HG03571 (cell line): ENCODE results near the gene NMRK1.

Experiments
- ATAC-seq: cut with Tn5 transposase; IDR thresholded peaks from one replicate; pipeline ENCODE4 v1.9.1; 2021; ENCODE audit not compliant: unreplicated experiment

NMRK1 gene

DNA sequence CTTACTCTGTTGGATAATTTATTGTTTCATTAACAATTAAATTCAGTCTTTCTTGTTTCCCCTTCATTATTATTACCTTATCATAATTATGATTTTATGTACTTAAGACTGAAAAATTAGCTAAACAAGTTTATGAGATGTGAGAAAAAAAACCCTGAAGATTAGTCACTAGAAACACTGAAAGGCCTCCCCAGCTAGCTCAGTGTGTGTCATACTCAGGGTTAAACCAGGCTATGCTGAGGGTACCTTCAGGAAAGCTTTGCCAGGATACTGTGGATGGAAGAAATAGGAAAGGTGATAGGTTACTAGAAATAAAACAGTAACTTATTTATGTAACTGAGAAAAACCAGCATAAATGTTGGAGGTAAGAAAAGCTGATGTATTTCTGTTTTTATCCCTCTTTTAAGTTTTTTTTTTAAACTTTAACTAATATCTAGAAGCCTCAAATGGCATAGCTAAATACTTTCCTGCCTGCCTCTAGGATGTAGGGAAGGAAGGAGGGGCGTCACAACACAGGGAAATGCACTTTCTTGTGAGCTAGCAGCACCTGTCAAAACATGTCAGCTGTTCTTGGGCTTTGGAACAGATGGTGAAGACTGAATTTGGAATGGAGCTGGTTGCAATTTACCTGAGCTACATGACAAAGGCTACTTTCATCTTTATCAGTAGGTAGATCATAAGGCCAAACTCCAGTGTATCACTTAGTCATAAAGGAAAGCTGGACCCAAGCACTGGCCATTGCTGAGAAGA lies 24.2 kb downstream of the NMRK1 start:
- ATAC-seq, result no peak

DNA sequence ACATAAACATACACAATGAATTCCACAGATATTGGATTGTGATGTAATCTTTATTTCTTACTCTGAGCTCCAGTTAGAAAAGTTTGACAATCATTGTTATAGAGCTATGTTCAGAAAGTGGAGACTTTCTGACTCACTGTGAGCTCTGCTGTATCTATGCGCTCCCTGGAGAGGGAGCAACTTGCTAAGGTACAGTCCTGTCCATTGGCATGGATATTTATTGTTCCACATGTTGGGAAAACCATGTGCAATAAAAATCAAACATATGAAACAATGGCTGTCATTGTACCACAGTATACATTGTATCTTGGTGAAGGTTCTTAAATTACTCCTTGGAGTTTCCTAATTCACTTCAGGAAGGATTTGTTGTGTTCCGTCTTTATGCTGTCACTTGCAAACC lies 26.8 kb downstream of the NMRK1 start:
- no peak for ATAC-seq

DNA sequence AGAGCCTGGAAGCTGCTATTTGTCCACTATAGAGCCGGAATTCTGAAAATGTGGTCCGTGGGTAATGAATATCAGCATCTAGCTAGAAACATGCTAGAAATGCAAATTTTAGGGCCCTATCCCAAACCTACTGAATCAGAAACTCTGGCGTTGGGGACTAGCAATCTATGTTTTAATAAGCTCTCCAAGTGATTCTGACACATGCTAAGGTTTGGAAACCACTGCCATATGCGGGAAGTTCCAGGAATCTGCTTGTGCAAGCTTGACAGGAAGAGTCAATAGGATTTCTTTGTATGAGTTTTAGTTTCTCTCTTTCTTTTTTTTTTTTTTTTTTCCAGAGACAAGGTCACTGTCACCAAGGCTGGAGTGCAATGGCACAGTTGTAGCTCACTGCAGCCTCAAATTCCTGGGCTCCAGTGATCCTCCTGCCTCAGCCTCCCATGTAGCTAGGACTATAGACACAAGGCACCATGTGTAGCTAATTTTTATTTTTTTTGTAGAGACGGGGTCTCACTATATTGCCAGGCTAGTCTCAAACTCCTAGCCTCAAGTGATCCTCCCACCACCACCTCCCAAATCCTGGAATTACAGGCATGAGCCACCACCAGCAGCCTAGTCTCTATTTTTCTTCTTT lies 33.5 kb downstream of the NMRK1 start:
- ATAC-seq, result no peak

DNA sequence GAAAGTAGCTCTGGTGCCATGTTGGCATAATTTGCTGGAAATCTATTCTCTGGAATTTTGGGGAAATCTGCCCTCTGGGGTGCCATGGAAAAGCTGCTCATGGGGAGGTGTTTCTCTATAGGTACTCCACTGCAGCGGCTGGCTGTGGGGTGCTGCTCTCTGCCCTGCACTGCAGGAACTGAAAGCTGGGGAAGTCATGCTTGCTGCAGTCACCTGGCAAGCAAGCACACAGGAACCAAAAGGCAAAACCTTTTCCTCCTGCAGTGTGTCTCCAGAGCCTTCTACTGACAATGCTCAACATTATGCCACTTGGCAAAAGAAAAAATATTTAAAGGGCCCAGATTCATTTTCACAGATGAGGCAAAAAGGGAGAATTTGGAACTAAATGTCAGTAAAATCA lies 34.1 kb downstream of the NMRK1 start:
- peak; percentile 81 for ATAC-seq

DNA sequence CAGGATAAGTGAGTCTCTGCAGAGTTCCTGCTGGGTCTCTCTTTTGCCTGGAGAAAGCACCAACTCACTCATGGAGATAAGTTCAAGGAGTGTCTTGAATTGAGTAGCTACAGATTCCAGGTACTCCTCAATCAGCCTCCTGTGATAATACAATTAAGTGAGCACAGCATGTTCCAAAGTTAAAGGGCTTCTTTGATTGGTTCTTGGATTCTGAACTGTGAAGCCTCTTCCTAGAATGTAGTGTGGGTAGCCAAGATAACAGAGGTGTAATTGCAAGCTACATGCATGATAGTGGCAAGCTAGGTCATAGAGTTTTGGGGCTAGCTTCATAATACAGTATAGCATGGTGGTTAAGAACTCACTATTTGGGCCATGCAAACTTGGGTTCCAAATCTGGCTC lies 36.7 kb downstream of the NMRK1 start:
- no peak for ATAC-seq

DNA sequence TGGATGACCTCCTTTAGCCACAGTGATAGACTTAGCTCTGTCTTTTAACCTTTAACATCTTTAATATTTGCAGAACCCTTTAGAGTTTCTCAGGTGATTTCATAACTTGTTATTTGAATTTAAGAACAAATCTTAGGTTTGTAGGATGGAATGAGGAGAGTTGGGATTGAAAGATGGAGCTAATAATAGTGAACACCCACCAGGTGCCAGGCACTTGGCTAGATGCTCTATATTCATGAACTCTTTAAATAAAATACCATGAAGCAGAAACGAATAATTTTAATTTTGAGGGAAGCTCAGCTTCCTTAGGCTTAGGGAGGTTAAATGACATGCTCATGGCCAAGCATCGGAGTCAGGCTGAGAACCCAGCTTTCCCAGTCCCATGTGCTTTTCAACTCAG lies 40.4 kb downstream of the NMRK1 start:
- ATAC-seq, result no peak

DNA sequence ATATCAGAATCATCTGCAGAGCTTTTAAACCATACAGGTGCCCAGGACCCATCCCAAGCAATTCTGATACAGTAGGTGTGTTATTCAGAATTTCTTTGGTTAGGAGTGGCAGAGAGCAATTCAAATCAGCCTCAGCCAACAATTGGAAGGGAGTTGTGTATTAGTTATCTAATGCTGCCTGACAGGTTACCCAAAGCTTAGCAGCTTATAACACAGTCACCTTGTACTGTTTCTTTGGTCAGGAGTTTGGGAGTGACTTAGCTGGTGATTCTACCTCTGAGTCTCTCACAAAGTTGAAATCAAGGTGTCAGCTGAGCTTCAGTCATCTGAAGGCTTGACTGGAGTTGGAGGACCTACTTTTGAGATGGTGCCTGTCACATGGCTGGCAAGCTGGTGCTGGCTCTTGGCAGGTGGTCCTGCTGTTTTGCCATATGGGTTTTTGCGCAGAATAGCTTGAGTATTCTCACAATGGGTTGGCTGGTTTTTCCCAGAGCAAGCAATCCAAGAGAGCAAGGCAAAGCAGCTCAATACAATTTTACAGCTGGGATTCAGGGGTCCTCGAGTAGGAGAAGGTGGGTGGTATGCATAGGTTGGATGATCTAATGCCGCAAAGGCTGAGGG lies 41.1 kb downstream of the NMRK1 start:
- ATAC-seq, result no peak

DNA sequence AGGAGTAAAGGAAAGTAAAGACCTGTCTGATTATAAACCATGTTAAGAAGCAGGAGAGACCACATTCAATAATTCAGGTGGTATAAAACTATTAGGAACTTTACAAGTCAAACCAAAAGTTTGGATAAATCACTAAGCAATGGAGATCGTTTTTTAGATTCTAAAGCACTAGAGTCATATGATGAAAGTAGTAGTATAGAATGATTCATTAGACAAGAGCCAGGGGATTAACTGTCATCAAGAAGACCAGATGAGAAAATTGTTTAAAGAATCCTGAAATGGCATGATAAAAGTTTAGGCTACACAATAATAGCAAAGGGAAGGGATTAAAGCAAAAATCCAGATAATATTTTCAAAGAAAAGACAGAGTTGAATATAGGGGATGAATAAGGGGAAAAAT lies 46.9 kb downstream of the NMRK1 start:
- ATAC-seq, result no peak

DNA sequence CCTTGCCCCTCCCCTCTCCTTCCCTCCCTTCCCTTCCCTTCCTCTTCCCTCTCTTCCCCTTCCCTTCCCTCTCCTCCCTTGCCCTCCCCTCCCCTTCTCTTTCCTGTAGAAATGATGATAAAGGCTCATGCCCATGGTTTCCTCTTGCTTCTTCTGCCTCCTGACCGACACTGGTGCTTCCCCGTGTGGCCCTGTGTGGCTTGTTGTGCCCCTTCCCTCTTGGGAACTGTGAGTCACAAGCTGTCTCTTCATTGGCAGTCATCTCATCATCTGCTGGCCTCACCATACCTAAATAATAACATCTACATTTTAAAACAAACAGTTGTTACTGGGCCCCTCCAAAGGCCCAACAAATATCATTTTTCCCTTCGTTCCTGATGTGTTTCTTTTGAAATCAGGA lies 48.2 kb downstream of the NMRK1 start:
- no peak for ATAC-seq

DNA sequence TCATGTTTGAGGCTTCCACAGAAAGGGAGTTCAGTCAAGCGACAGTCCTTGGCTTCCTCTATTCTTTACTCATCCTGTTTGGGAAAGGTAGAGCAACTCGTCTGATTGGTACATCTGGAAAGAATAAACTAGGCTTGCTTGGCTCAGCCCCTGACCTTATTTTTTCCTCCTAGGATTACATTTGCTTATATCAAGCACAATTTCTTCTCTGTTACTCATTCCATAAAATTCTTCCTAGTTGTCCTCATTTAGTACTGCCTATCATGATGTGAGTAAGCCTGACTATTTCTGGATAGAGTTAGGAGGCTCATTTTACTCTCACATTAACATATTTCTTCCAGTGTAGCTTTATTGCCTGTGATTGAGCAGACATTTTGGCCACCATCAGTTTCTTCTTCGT lies 48.9 kb downstream of the NMRK1 start:
- ATAC-seq, result no peak

DNA sequence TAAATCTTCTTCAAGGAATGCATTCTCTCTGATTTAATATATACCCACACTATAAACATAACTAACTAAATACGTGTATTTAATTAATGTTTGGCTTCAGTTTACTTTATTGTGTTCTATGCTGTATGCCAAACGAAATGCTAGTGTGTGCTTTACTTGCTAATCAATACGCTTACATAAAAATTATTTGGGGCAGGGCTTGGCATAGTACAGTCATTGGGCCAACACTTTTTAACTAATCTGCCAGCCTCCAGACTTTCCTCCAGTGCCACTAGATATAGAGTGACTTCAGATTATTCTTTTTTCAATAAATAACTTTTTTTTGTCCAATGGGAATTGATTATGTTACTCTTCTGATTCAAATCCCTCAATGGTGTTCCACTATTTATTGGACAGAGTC lies 51.2 kb downstream of the NMRK1 start:
- no peak for ATAC-seq

DNA sequence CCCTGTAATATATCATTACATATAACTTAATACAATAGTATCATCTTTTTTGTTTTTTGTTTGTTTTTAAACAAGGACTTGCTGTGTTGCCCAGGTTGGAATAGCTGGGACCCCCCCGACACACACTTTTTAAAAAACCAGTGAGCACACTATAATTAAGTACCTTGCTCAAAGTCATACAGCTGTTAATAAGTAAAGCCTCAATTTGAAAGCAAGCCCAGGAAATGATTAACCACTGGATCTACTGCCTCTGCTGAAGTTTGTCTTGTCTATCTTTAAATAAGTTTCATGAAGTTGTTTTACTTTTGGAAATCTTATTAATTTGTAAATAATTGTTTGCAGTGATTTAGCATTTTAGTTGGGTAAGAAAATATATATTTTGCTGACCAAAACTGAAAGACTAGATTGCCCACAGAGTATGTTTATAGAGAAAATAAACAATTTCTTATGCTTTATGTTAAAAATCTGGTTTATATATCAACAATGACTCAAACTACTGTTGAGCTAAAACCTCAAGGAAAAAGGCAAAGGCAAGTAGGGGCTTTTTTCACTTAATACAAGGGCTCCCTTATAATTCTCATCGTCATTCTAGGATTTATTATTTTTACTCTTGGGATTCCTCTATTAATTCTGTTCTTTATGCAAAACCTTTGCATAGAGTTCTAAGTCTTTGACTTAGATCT lies 54.0 kb downstream of the NMRK1 start:
- ATAC-seq, result peak; percentile 92

DNA sequence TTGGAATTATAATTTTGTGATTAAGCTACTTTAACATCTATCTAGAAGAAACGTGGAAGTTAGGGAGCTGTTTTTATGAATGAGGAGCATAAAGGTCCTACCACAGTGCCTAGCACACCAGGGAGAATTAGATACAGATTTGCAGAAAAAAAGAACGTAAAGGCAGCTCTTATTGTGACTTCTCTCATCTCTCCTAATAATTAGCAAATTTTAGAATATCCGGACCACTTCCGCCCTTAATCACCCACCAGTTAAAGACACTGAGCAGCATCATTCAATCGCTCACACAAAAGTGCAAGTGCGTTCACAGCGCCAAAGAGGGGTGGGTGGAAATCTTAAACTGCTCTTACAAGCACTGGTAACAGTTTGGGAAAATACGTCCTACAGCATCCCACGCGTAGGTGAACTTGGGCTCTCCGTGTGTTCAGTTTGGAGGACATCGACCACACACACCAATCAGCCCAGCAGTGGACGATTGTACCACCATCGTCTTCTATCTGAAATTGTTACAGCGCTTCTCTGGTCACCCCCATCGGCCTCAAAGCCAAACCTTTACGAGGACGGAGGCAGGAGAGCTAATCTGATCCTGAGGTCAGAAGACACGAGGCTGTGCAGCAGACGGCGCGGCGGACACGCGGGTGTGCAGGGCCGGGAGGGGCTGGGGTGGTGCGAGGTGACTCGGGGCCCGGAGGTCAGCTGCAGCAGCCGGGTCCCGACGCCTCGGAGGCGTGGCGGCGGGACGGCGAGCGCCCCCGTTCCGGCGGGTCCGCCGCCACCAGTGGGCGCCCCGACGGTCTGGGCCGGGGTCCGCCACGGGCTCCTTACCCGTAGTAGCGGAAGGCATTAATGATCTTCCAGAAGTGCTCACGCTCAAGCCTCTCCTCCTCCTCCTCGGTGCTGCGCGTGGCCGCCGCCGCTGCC lies 60.5 kb downstream of the NMRK1 start:
- peak; percentile 46 for ATAC-seq

DNA sequence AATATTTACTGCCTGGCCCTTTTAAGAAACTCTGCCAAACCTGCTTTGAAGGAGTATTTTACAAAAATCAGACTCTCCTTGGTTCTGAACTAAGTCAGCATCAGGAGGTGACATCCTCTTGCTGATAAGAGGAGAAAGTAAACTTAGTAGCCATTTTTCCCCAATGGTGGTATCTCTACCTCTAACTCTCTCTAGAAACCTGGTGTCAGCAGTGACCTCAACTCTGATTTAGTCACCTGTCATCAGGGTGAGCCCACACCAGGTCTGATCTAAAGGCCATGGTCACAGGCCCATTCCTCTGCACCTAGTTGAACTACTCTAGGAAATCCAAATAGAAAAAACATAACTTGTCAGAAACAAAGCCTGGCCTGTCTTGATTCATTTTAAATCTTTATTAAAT lies 64.1 kb downstream of the NMRK1 start:
- ATAC-seq, result no peak

DNA sequence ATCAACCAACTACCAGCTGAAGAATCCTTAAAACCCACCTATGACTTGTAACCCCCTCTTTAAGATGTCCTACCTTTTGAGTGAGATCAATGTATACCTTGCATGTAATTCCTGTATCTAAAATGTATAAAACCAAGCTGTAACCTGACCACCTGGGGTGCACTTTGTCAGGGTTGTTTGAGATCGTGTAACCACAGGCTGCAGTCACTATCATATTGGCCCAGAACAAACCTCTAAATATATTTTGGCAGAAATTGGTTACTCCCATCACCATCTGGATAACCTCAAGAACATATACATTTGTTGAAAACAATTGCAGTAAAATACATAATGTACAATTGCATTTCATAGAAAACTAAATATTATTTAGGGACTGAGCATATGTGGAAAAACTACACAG lies 68.3 kb downstream of the NMRK1 start:
- ATAC-seq, result no peak

DNA sequence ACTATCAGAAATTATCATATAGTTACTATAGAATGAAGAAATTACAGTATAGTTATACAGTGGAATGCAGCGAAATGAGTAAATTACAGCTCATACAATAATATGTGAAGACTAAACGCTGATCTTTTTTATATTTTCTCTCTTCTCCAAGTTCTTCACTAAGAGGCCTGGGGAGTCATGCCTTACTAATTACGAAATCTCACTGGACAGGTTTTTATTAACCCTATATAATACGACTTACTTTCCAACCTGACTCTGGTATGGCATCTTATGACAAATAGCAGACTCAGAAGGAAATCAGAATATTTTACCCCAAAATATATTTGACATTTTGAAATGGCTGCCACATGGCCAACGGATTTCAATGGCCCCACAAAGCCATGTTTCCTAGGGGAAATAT lies 68.9 kb downstream of the NMRK1 start:
- ATAC-seq, result no peak

DNA sequence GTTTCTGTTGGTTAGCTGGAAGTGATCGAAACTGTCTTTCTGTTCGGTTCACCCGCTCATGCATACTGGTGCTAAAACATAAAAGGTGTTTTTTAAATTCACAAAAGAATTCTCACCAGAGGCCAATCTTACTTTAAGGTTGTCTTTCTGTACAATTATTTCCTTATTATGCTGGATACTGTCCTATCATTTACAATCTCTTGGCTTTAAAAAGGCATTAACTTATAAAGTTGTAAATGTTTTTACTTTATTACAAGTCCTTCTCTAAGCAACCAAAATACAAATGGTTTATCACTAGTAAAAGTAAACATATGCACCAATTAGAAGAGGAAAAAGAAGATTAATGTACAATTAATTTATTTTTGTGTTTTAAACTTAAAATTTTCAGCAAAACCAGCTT lies 70.6 kb downstream of the NMRK1 start:
- ATAC-seq, result no peak

DNA sequence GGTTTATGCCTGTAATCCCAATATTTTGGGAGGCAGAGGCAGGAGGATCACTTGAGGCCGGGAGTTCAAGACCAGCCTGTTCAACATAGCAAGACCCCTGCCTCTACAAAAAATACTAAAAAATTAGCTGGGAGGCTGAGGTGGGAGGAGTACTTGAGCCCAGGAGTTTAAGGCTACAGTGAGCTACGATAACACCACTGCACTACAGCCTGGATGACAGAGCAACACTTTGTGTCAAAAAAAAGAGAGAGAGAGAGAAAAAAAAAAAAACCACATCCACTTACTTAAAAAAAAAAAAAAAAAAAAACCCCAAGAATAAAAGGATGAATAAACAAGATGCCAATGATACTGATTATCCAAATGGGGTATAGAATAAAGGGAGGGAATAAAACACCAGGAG lies 74.2 kb downstream of the NMRK1 start:
- ATAC-seq, result no peak
